Psoas muscle (tissue), 8 donors: Measurements from ENCODE around the gene TXNL1. TPM values are rescaled to one million over a fixed set of nuclear protein-coding genes. Genes with fewer than 3 reads are reported as not detected.

Experiments
- ATAC-seq, 4 donors: fragments of 200-7000 bp; cut with Tn5 transposase; one replicate each; pipeline ENCODE4 v1.9.1; 2020; ENCODE audit warnings: moderate library complexity in 3 of 4, mild to moderate bottlenecking in 2 of 4
- DNase-seq, 2 donors: peaks; one replicate each; pipeline ENCODE4 v3.0.0-alpha.2; 2020
- H3K27ac ChIP-seq: fragments of 200-600 bp; one replicate; pipeline ENCODE4 v1.8.0; 2022
- H3K27me3 ChIP-seq, 3 donors: fragments of 200-600 bp in 1 of 3; one replicate each; pipeline versions ENCODE4 v1.6.1 to v1.8.0; 2013 to 2022; ENCODE audit warnings: low read length in 2 of 3, mild to moderate bottlenecking in 2 of 3, moderate library complexity in 1 of 3; ENCODE audit not compliant: insufficient read depth in 3 of 3
- H3K36me3 ChIP-seq, 2 donors: fragments of 200-600 bp in 1 of 2; one replicate each; pipeline versions ENCODE4 v1.6.1 to v1.8.0; 2013 to 2022; ENCODE audit warnings: low read depth in 1 of 2, mild to moderate bottlenecking in 1 of 2, moderate library complexity in 1 of 2; ENCODE audit not compliant: insufficient read depth in 1 of 2
- H3K4me1 ChIP-seq: fragments of 200-600 bp; one replicate; pipeline ENCODE4 v1.8.0; 2022
- H3K4me3 ChIP-seq: fragments of 200-600 bp; one replicate; pipeline ENCODE4 v1.8.0; 2022; ENCODE audit warnings: mild to moderate bottlenecking
- H3K9me3 ChIP-seq: fragments of 200-600 bp; one replicate; pipeline ENCODE4 v1.8.0; 2022
- CTCF ChIP-seq: fragments of 200-600 bp; IDR thresholded peaks from one replicate; pipeline ENCODE4 v1.8.0; 2022; ENCODE audit warnings: antibody characterized with exemption
- WGBS, 3 donors: extraction: QIAGEN DNeasy Blood & Tissue Kit; methylation state at CpG; one replicate each; pipeline versions ENCODE4 v1.1.6 to v1.1.7; 2013; 5-methylcytosine and 5-hydroxymethylcytosine counted together
- intact Hi-C, 2 donors: fragments of 100-400 bp; cut with DNase I; formaldehyde crosslinking; loops; one replicate each; pipeline versions ENCODE4 v1.11.0 to v1.14.2; 2022
- polyA plus RNA-seq, 3 donors: library from polyadenylated mRNA; stranded (reverse); fragments of 200-250 nt; gene quantifications; one replicate each; pipeline ENCODE4 v1.2.3, GENCODE V29; 2013
- total RNA-seq, 4 donors: library from RNA; stranded (reverse); fragmentation: NEBNext Ultra II Directional in 2 of 4; extraction: Animal tissue kit (Norgen Biotek cat#: 25700) in 2 of 4; gene quantifications; one replicate each; pipeline versions ENCODE4 v1.2.1 to v1.2.4, GENCODE V29; 2021 to 2023
- donor health status: healthy with polysubstance abuse.
- donor health status: DM: no; HTN: no; CAD: no; lungs with moderate emphysema.
- donor health status: Bipolar disorder and iron deficiency.
- donor health status: healthy.
- donor health status: DM: yes; HTN: yes; CAD: no.
- donor health status: DM: no; HTN: no; CAD: no.
- donor health status: DM: no; HTN: no; CAD: no.
- donor health status: DM: yes; HTN: yes; CAD: no.

The TXNL1 gene
- total and polyA plus RNA-seq, 7 donors: 116 to 186 (median 134) TPM

- intact Hi-C loops: no loop called here
- Histone ChIP-seq H3K27ac (no peak overlapping the region), H3K27me3 (no peaks in the 10 kb centered on the region), H3K4me1 (no peaks in the 10 kb centered on the region), H3K36me3 (no peaks in the 10 kb centered on the region), H3K9me3 (no peaks in the 10 kb centered on the region), H3K4me3 (no peak overlapping the region)
- ATAC-seq: no peak
- DNase-seq: no peak
- TF ChIP-seq CTCF: no peak
- 47 to 66% (median 54%) methylated on average over 3 of the region's 3 CpGs for WGBS, 3 donors
These were observed 34.6 kb upstream of the TXNL1 start for GRCh38 chr18:56672981-56673380.

- H3K36me3 ChIP-seq: no peaks in the 10 kb centered on the region
- 71 to 76% (median 73%) methylated on average over 8 of the region's 8 CpGs for WGBS, 3 donors
- H3K4me1 ChIP-seq: no peaks in the 10 kb centered on the region
- no peaks in the 10 kb centered on the region for H3K27me3 ChIP-seq
- no peak overlapping the region for H3K27ac ChIP-seq
- ATAC-seq: no peak
- no peak overlapping the region for H3K4me3 ChIP-seq
- intact Hi-C loops: no loop called here
- H3K9me3 ChIP-seq: no peaks in the 10 kb centered on the region
- TF ChIP-seq CTCF: no peak
- DNase-seq: no peak
These were observed 34.0 kb upstream of the TXNL1 start for GRCh38 chr18:56672391-56672790.

GRCh38 chr18:56662902-56663301, 24.5 kb upstream of the TXNL1 start:
- ATAC-seq: no peak
- no peak overlapping the region for H3K4me3 ChIP-seq
- no peak overlapping the region for H3K27ac ChIP-seq
- no peak for DNase-seq
- no peak for TF ChIP-seq CTCF
- no peaks in the 10 kb centered on the region for H3K36me3 ChIP-seq
- intact Hi-C loops: no loop called here
- no peaks in the 10 kb centered on the region for H3K9me3 ChIP-seq
- no peaks in the 10 kb centered on the region for H3K27me3 ChIP-seq
- 79 to 96% (median 86%) methylated on average over 2 of the region's 2 CpGs for WGBS, 3 donors
- H3K4me1 ChIP-seq: peaks cover 12% of the 10 kb centered on the region

GRCh38 chr18:56662502-56662901, 24.1 kb upstream of the TXNL1 start:
- ATAC-seq (no peak), DNase-seq (no peak)
- Histone ChIP-seq H3K36me3 (no peaks in the 10 kb centered on the region), H3K27me3 (no peaks in the 10 kb centered on the region), H3K4me1 (peaks cover 12% of the 10 kb centered on the region), H3K27ac (no peak overlapping the region), H3K9me3 (no peaks in the 10 kb centered on the region), H3K4me3 (no peak overlapping the region)
- WGBS, 3 donors: 59 to 64% (median 63%) methylated on average over 5 of the region's 5 CpGs
- intact Hi-C loops: no loop called here
- no peak for TF ChIP-seq CTCF

GRCh38 chr18:56662063-56662408, 23.6 kb upstream of the TXNL1 start:
- no peaks in the 10 kb centered on the region for H3K9me3 ChIP-seq
- ATAC-seq (no peak), DNase-seq (no peak)
- H3K4me3 ChIP-seq: no peak overlapping the region
- intact Hi-C loops: no loop called here
- WGBS, 3 donors: 34 to 39% (median 36%) methylated on average over 4 of the region's 4 CpGs
- H3K36me3 ChIP-seq: no peaks in the 10 kb centered on the region
- TF ChIP-seq CTCF: no peak
- H3K4me1 ChIP-seq: peaks cover 12% of the 10 kb centered on the region
- H3K27me3 ChIP-seq: no peaks in the 10 kb centered on the region
- no peak overlapping the region for H3K27ac ChIP-seq
